PC-3 (cell line): ENCODE data around the gene EDEM3.

Experiments used
- EZH2phosphoT487 ChIP-seq: fragments of 300-600 bp; sonication (generic); IDR thresholded peaks from 2 replicates; pipeline ENCODE4 v1.6.1; 2018; ENCODE audit warnings: mild to moderate bottlenecking, antibody characterized with exemption, low read length, borderline replicate concordance
- TF ChIP-seq, protein P1 (sequence below): fragments of 300-600 bp; sonication (generic); conservative IDR thresholded peaks from 2 replicates; pipeline ENCODE4 v1.5.1; 2017; ENCODE audit warnings: antibody characterized with exemption, low read depth, mild to moderate bottlenecking, low read length

DNA sequence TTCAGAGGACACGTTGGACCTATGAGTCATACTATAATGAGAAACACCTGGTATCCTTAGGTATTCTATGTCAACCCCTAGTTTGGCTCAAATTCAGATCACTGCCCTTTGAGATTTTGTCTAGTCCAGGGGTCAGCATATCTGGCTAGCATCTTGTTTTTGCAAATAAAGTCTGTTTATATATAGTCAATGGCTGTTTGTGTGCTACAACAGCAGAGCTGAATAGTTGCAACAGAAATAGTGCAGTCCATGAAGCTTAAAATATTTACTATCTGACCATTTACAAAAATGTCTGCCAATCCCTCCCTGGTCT, 48.5 kb upstream of the EDEM3 start:
- TF ChIP-seq, protein P1, sequence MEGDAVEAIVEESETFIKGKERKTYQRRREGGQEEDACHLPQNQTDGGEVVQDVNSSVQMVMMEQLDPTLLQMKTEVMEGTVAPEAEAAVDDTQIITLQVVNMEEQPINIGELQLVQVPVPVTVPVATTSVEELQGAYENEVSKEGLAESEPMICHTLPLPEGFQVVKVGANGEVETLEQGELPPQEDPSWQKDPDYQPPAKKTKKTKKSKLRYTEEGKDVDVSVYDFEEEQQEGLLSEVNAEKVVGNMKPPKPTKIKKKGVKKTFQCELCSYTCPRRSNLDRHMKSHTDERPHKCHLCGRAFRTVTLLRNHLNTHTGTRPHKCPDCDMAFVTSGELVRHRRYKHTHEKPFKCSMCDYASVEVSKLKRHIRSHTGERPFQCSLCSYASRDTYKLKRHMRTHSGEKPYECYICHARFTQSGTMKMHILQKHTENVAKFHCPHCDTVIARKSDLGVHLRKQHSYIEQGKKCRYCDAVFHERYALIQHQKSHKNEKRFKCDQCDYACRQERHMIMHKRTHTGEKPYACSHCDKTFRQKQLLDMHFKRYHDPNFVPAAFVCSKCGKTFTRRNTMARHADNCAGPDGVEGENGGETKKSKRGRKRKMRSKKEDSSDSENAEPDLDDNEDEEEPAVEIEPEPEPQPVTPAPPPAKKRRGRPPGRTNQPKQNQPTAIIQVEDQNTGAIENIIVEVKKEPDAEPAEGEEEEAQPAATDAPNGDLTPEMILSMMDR: no peak
- no peak for TF ChIP-seq EZH2phosphoT487
